AG04450 (cell line): ENCODE measurements around the gene TSPAN1. TPM values are rescaled to one million over a fixed set of nuclear protein-coding genes. Genes with fewer than 3 reads are reported as not detected.

Source experiments
- CTCF ChIA-PET: fragments of 300-600, 350-600 bp; formaldehyde crosslinking; extraction: SDS; loops from one replicate; lab custom pipeline; 2022; ENCODE audit warnings: antibody characterized with exemption, inconsistent platforms; lab: Charles Lee
- POLR2A ChIA-PET: fragments of 350-600 bp; formaldehyde crosslinking; extraction: SDS; loops from one replicate; lab custom pipeline; 2021; ENCODE audit warnings: antibody characterized with exemption, inconsistent platforms; lab: Yijun Ruan, JAX
- DNase-seq: peaks from one replicate; pipeline ENCODE4 v3.0.0-alpha.2; 2011; ENCODE audit warnings: low read depth, low spot score
- H3K27ac ChIP-seq: one replicate; pipeline ENCODE4 v1.5.1; 2012; ENCODE audit warnings: low read depth, low read length, control low read depth
- H3K27me3 ChIP-seq: one replicate; pipeline ENCODE4 v1.6.0; 2012; ENCODE audit warnings: low read length; ENCODE audit not compliant: control insufficient read depth, insufficient read depth
- H3K4me3 ChIP-seq: 2 replicates; pipeline ENCODE4 v1.5.1; 2011; ENCODE audit warnings: mild to moderate bottlenecking, low read depth, low read length, control low read depth
- H3K9me3 ChIP-seq: 2 replicates; pipeline ENCODE4 v1.5.1; 2012; ENCODE audit warnings: low read length; ENCODE audit not compliant: control insufficient read depth, insufficient read depth
- polyA plus RNA-seq: library from polyadenylated mRNA; depleted of rRNA; stranded (reverse); fragments of >200 nt; gene quantifications from 2 replicates; pipeline ENCODE4 v1.2.3, GENCODE V29; 2011
- TF ChIP-seq, protein P1 (sequence below): IDR thresholded peaks from 2 replicates; pipeline ENCODE4 v1.5.1; 2011; ENCODE audit warnings: low read depth, low read length, control low read depth, inconsistent platforms

TSPAN1 gene
- polyA plus RNA-seq, 1 experiment = 0.43 TPM

DNA sequence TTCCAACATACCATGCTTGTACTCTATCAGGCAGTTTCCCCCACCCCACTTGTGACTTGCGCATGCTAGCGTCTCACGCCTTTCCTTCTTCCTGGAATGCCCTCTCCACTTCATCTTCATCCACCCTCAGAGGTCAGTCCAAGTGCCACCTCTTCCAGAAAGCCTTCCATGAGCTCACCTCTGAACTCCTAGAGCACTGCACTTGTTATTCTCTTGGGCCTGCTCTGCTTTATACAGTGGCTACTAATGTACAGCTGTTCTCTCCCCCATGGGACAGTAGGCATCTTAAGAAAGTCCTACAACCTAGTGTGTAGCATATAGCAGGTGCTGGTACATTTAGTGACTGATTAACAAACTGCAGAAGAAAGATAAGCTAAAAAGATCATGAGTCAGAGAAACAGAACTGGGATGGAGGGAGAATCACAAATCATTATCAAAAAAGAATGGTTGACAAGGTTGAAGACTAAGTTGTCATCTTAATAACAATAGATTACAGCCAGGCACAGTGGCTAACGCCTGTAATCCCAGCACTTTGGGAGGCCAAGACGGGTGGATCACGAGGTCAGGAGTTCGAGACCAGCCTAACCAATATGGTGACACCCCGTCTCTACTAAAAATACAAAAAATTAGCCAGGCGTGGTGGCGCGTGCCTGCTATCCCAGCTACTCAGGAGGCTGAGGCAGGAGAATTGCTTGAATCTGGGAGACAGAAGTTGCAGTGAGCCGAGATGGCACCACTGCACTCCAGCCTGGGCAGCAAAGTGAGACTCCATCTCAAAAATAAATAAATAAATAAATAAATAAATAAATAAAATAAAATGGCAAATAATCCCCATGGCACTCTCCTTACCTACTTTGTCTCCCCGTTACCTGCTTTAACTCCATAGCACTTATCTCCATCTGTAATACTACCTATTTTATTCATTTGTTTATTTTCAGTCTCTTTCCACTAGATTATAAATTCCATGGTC is 16.3 kb upstream of the TSPAN1 start:
- TF ChIP-seq, protein P1, sequence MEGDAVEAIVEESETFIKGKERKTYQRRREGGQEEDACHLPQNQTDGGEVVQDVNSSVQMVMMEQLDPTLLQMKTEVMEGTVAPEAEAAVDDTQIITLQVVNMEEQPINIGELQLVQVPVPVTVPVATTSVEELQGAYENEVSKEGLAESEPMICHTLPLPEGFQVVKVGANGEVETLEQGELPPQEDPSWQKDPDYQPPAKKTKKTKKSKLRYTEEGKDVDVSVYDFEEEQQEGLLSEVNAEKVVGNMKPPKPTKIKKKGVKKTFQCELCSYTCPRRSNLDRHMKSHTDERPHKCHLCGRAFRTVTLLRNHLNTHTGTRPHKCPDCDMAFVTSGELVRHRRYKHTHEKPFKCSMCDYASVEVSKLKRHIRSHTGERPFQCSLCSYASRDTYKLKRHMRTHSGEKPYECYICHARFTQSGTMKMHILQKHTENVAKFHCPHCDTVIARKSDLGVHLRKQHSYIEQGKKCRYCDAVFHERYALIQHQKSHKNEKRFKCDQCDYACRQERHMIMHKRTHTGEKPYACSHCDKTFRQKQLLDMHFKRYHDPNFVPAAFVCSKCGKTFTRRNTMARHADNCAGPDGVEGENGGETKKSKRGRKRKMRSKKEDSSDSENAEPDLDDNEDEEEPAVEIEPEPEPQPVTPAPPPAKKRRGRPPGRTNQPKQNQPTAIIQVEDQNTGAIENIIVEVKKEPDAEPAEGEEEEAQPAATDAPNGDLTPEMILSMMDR = no peak
- Histone ChIP-seq H3K4me3 (no peak overlapping the region), H3K9me3 (no peaks in the 10 kb centered on the region), H3K27ac (no peak overlapping the region), H3K27me3 (peaks cover 8% of the 10 kb centered on the region)
- ChIA-PET POLR2A (no interaction called here), CTCF (interaction anchor here (0.8 kb wide), 1 partner anchor 65 kb away, joined by 3 read pairs; no protein-coding TSS in a partner anchor)
- DNase-seq = no peak

DNA sequence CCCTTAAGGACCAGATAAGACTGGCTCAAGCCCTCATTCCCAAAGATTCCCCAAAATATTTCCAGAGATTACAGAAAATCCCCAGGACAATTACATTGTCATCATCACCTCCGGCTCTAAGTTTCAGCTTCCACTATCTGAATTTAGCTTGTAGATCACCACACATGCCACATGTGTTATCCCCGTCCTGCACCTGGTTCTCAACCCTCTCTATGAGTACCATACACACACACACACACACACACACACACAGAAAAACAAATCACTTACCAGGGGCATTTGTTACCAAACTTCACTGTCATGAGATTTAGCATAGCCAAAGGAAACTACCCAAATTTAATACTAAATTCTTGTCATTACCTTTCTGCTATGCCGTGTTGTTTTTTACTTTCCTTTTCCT is 15.4 kb upstream of the TSPAN1 start:
- ChIA-PET POLR2A (no interaction called here), CTCF (interaction anchor here (0.7 to 0.8 kb wide), 2 partner anchors 19 to 64 kb away, joined by 3 read pairs; no protein-coding TSS in a partner anchor)
- DNase-seq = no peak
- TF ChIP-seq, protein P1 = no peak
- Histone ChIP-seq H3K9me3 (no peaks in the 10 kb centered on the region), H3K27me3 (peaks cover 13% of the 10 kb centered on the region), H3K4me3 (no peak overlapping the region), H3K27ac (no peak overlapping the region)

DNA sequence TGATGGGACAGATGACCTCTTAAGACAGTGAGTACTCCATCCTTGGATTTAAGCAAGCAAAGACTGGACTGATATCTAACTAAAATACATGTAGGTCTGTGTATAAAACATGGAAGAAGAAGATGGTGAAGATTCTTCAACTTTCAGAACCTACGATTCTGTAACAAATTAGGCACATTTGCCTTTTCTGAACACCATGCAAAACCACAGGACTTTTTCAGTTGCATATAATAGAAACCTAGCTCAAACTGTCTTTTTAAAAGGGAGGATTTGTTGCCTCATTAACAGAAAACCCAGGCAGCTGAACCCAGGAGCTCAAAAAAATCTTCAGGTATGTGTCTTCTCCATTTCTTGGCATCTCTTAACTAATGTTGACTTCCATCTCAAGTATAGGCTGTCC is 14.7 kb upstream of the TSPAN1 start:
- ChIA-PET CTCF (interaction anchor here (0.7 kb wide), 1 partner anchor 20 kb away, joined by 3 read pairs; no protein-coding TSS in a partner anchor), POLR2A (no interaction called here)

DNA sequence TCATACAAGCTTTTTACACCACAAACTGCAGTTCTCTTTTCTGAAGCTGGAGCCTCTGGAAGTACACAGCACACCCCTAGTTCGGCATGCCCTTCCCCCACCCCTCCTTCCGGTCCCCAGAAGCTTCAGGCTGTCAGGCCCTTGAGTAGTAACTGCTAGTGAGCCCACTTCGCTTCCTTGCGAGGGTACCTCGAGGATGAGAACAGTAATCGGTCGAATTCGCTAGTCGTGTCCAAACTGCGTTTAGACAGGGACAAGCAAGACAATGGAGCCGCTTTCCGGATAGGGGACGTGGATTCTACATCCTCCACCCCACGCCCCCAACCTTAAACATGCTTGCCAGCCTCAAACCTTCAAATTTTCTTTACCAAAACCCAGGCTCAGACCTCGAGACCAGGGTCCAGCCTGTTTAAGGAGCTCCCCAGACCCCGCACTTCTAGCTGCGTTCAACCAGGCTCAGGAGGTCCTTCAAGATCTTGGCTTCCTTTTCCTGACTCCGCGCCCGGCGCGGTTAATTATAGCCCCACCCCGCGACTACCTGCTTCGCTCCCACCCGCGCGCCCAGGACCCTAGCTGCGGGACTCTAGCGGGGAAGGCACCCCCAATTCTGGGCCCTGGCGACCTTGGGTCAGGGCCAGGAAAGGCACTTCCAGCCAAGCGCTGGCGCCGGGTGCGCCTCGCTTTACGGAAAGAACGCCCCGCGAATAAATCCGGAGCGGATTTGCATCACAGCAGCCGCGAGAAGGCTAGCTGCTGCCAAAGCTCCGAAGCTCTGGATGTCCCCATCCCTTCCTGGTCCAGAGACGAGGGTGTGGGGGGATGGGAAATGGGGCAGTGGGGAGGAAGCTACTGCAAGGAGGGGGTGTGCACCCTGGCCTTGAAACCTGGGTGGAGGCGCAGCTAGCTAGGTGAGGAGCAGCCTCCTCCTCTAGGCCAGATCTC is 8.1 kb upstream of the TSPAN1 start:
- TF ChIP-seq, protein P1 = no peak
- Histone ChIP-seq H3K9me3 (no peaks in the 10 kb centered on the region), H3K4me3 (peak overlapping the region; percentile 52), H3K27me3 (peaks cover 38% of the 10 kb centered on the region), H3K27ac (no peak overlapping the region)
- no peak for DNase-seq
- CTCF ChIA-PET = interaction anchor here (0.5 to 2.3 kb wide), 2 partner anchors 129 to 285 kb away, joined by 8 read pairs; no protein-coding TSS in a partner anchor
- POLR2A ChIA-PET = interaction anchor here (0.7 kb wide), 1 partner anchor 35 kb away, joined by 4 read pairs; the partner anchor contains the start of gene PIK3R3

More for the DNA sequence above, 14.7 kb upstream of the TSPAN1 start:
- no peaks in the 10 kb centered on the region for H3K9me3 ChIP-seq
- TF ChIP-seq, protein P1 = no peak
- DNase-seq = no peak
- H3K4me3 ChIP-seq = no peak overlapping the region
- peaks cover 17% of the 10 kb centered on the region for H3K27me3 ChIP-seq
- no peak overlapping the region for H3K27ac ChIP-seq
